ENCODE results near the gene GREB1. TPM values are rescaled to one million over a fixed set of nuclear protein-coding genes. Genes with fewer than 3 reads are reported as not detected.

GREB1 gene
- total RNA-seq, 1 donor from 2014 or later, result 2.7 TPM

GRCh38 chr2:11602563-11603204 lies 68.8 kb downstream of the GREB1 start:
- DNase-seq, result no peak

GRCh38 chr2:11610624-11611242 lies 76.9 kb downstream of the GREB1 start:
- no peak for DNase-seq

GRCh38 chr2:11611251-11611650 lies 77.4 kb downstream of the GREB1 start:
- DNase-seq, result no peak

GRCh38 chr2:11612553-11613215 lies 78.8 kb downstream of the GREB1 start:
- DNase-seq, result no peak

- no peak for DNase-seq
Observed at GRCh38 chr2:11613297-11613696, 79.5 kb downstream of the GREB1 start.

GRCh38 chr2:11615209-11615608 lies 81.4 kb downstream of the GREB1 start:
- DNase-seq, result no peak

GRCh38 chr2:11616097-11616687 lies 82.3 kb downstream of the GREB1 start:
- DNase-seq, result no peak

- DNase-seq, result no peak
Observed at GRCh38 chr2:11616851-11617415, 83.1 kb downstream of the GREB1 start.

- DNase-seq, result no peak
Observed at GRCh38 chr2:11617527-11617926, 83.7 kb downstream of the GREB1 start.

GRCh38 chr2:11617984-11618707 lies 84.3 kb downstream of the GREB1 start:
- no peak for DNase-seq

- DNase-seq, result no peak
Observed at GRCh38 chr2:11618708-11619062, 84.8 kb downstream of the GREB1 start.

- DNase-seq, result no peak
Observed at GRCh38 chr2:11621410-11621809, 87.6 kb downstream of the GREB1 start.

- DNase-seq, result no peak
Observed at GRCh38 chr2:11622611-11623010, 88.8 kb downstream of the GREB1 start.

GRCh38 chr2:11624893-11625292 lies 91.0 kb downstream of the GREB1 start:
- DNase-seq, result no peak

GRCh38 chr2:11625671-11626070 lies 91.8 kb downstream of the GREB1 start:
- no peak for DNase-seq

GRCh38 chr2:11628675-11629074 lies 94.8 kb downstream of the GREB1 start:
- no peak for DNase-seq

GRCh38 chr2:11629215-11629614 lies 95.4 kb downstream of the GREB1 start:
- DNase-seq, result no peak

GRCh38 chr2:11629851-11630250 lies 96.0 kb downstream of the GREB1 start:
- DNase-seq, result no peak

GRCh38 chr2:11630855-11631254 lies 97.0 kb downstream of the GREB1 start:
- DNase-seq, result no peak

- no peak for DNase-seq
Observed at GRCh38 chr2:11631462-11631861, 97.6 kb downstream of the GREB1 start.

GRCh38 chr2:11633923-11634478 lies 100.2 kb downstream of the GREB1 start:
- no peak for DNase-seq

- no peak for DNase-seq
Observed at GRCh38 chr2:11634584-11634983, 100.7 kb downstream of the GREB1 start.

Measured in skin of body (tissue), 2 donors.